H7 (cell line): Measurements from ENCODE around the gene NEK9. TPM values are rescaled to one million over a fixed set of nuclear protein-coding genes. Genes with fewer than 3 reads are reported as not detected.

Experiments
- DNase-seq: peaks from one replicate; pipeline ENCODE4 v3.0.0; 2012
- H3K27me3 ChIP-seq: 2 replicates; pipeline ENCODE4 v1.6.0; 2011; ENCODE audit warnings: mild to moderate bottlenecking, low read length; ENCODE audit not compliant: control insufficient read depth, insufficient read depth
- H3K36me3 ChIP-seq: replicated peaks from 2 replicates; pipeline ENCODE4 v1.5.1; 2011; ENCODE audit warnings: low read length; ENCODE audit not compliant: control insufficient read depth, insufficient read depth
- H3K4me3 ChIP-seq: 2 replicates; pipeline ENCODE4 v1.5.1; 2011; ENCODE audit warnings: low read depth, mild to moderate bottlenecking, control low read depth, low read length, moderate library complexity; ENCODE audit not compliant: insufficient read depth
- total RNA-seq: library from RNA; depleted of rRNA; stranded (reverse); fragments of >200 nt; shearing (Covaris generic); gene quantifications from 2 replicates; pipeline ENCODE4 v1.2.3, GENCODE V29; 2014

The NEK9 gene
- total RNA-seq, 1 experiment from 2014 or later, result 23.0 TPM

DNA sequence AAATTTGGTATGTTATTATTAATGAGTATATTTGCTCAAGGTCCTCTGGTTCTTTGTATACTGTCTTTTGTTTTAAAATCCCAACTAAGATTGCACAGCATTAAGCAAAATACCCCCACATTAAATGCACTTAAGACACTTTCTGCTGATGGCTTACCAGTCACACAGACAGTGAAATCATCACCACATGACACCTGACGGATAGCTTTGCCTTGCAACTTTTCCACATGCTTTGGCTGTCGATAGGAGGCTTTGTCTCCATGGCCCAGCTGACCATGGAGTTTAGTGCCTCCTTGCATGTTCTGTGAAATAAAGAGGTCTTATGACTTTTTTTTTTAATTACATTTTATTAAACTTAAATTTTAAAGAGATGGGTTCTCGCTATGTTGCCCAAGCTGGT, 19.7 kb downstream of the NEK9 start:
- H3K27me3 ChIP-seq, result no peaks in the 10 kb centered on the region
- H3K36me3 ChIP-seq, result peaks cover 19% of the 10 kb centered on the region
- no peak for DNase-seq
- no peak overlapping the region for H3K4me3 ChIP-seq

DNA sequence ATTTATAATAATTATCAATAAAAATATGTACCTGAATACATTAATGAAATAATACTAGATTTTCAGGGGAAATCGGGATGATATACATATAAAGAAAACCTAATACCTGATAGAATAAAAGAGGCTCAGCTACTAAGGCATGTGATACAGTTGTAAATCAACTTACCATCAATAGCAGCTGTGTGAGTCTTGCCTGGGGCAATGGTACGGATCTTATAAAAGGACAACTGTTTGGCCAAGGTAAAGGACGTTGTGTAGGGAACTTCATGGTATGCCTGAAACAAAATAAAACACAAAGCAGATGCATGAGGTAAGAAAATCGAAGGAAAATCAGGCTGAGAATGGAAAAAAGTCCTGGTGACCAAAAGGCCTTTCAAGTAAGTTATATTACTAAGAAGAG, 25.4 kb downstream of the NEK9 start:
- Histone ChIP-seq H3K27me3 (no peaks in the 10 kb centered on the region), H3K36me3 (peaks cover 11% of the 10 kb centered on the region), H3K4me3 (no peak overlapping the region)
- DNase-seq, result no peak

DNA sequence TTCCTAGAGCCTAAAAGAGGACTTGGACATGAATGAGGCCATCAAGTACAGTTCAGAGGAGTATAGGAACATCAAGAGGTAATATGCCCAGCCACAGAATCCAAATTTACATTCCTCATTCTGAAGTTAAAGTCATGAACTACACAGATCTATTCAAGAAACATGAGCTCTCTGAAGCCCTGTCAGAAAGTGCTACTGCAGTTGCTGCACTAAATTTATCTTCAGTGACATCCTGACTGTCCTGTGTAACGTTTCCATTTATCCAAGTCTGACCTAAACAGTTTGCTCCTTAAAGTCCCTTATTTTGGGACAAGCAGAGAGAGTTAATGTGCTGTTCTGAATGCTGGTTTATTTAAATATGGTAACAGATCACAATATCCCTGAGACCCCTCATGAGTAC, 28.2 kb downstream of the NEK9 start:
- H3K27me3 ChIP-seq, result no peaks in the 10 kb centered on the region
- DNase-seq, result no peak
- H3K4me3 ChIP-seq, result no peak overlapping the region
- H3K36me3 ChIP-seq, result peaks cover 8% of the 10 kb centered on the region

DNA sequence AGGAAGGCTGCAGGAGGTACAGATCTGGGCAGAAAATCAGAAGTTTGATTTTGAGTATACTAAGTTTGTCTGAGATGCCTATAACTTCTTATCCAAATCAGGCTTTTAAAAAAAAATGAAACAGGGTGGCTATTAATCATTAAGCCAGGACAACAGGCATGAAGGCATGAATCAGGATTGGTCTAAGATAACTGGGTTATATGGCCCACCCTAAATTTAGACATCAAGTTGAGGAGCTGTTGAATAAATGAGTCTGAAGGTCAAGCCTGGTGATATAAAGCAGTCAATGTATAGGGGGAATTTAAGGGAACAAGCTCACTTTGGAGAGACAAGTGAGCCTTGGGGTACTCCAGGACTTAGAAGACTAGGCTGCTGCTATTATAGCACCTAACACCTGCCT, 28.6 kb downstream of the NEK9 start:
- Histone ChIP-seq H3K4me3 (no peak overlapping the region), H3K36me3 (peaks cover 8% of the 10 kb centered on the region), H3K27me3 (no peaks in the 10 kb centered on the region)
- DNase-seq, result no peak

DNA sequence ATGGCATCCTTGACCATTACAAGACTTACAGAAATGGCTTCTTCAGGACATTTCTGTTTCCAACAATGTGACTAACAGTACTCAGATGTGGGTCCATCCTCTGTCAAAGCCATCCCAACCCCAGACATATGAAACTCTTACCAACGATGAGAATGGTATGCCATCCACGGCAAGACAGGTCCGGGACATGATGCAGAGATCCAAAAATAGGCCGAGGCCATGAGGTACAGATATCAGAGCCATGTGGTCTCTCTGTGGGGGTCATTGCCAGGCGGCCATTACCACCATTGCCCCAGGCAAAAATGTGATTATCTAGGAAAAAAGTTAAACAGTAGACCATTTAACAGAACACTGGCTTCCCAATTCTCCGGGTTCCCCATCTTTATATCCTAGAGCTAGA, 29.9 kb downstream of the NEK9 start:
- H3K36me3 ChIP-seq, result peaks cover 8% of the 10 kb centered on the region
- DNase-seq, result no peak
- no peak overlapping the region for H3K4me3 ChIP-seq
- no peaks in the 10 kb centered on the region for H3K27me3 ChIP-seq

DNA sequence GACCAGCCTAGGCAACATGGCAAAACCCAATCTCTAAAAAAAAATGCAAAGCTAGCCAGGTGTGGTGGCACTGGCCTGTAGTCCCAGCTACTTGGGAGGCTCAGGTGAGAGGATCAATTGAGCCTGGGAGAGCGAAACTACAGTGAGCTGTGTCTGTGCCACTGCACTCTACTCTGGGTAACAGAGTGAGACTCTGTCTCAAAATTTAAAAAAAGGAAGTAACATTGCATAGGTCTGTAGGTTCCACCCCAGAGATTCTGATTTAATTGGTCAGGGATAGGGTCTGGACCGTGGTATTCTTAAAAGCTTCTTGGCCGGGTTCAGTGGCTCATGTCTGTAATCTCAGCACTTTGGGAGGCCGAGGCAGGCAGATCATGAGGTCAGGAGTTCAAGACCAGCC, 31.2 kb downstream of the NEK9 start:
- no peak overlapping the region for H3K4me3 ChIP-seq
- peaks cover 11% of the 10 kb centered on the region for H3K36me3 ChIP-seq
- H3K27me3 ChIP-seq, result no peaks in the 10 kb centered on the region
- DNase-seq, result no peak

DNA sequence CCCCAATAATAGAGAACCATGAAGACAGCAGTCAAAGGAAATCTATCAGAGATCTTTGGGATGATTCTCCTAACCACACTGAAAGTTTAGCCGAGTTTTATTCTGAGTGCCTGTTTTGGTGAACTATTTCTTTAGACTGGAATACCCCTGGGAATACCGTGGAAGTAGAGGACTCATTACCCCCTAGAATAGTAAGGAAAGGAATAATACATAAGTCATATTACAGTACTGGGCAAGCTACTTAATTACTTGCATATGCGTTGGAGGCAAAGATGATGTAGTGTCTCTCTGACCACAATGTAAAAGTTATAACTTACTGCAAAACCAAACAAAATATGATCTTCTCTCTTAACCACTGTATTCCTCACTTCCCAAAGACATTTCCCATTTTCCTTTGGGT, 32.0 kb downstream of the NEK9 start:
- H3K4me3 ChIP-seq, result no peak overlapping the region
- DNase-seq, result no peak
- H3K27me3 ChIP-seq, result no peaks in the 10 kb centered on the region
- peaks cover 9% of the 10 kb centered on the region for H3K36me3 ChIP-seq

DNA sequence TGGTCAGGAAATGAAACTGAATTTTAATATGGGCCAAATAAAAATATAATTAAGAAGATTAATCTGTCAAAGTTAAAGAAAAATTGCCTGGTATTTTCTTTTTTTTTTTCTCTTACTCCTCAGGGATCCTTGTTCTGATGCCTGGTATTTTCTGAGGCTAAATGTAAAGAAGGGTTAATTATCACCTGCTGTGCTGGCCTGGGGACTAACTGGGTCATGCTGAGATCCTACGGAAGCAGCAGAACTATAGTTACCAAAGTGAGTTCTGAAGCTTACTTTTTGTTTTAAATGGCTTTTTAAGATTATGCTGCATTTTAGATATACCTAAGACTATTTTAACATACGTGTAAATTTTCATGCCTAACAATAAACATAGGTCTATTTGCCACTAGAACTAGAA, 34.1 kb downstream of the NEK9 start:
- peak; percentile 52 for DNase-seq
- Histone ChIP-seq H3K27me3 (no peaks in the 10 kb centered on the region), H3K36me3 (peaks cover 14% of the 10 kb centered on the region), H3K4me3 (no peak overlapping the region)

DNA sequence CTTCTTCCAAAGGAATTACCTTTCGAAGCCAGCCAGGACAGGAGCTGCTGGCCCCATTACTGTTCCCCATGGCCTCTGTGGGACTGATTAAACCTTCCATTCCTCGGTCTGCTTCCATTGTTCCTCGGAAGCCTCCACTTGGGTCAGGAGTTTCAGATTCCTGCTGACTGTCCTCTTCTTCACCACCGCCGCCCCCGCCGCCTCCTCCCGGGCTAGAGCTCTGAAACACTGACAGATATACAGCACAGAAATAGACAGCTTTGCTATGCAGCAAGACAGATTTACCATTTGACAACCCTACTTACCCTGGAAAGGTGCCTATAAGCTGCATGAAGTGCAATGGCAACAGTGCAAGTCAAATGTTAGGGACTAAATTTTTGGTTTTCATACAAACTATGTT, 35.6 kb downstream of the NEK9 start:
- no peak overlapping the region for H3K4me3 ChIP-seq
- DNase-seq, result no peak
- peaks cover 14% of the 10 kb centered on the region for H3K36me3 ChIP-seq
- H3K27me3 ChIP-seq, result no peaks in the 10 kb centered on the region

DNA sequence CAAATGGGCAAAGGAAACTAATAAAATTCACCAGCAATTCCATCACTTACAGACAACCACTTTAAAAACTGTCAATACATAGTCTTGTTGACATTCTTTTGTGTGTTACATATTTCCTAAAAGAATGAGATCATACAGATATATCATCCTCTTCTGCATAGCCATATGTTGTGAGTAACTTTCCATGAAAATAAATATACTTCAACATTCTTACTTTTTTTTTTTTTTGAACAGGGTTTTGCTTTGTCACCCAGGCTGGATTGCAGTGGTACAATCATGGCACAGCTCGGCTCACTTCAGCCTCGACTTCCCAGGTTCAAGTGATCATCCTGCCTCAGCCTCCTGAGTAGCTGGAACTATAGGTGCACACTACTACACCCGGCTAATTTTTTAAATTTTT, 36.5 kb downstream of the NEK9 start:
- H3K4me3 ChIP-seq, result no peak overlapping the region
- no peak for DNase-seq
- peaks cover 14% of the 10 kb centered on the region for H3K36me3 ChIP-seq

DNA sequence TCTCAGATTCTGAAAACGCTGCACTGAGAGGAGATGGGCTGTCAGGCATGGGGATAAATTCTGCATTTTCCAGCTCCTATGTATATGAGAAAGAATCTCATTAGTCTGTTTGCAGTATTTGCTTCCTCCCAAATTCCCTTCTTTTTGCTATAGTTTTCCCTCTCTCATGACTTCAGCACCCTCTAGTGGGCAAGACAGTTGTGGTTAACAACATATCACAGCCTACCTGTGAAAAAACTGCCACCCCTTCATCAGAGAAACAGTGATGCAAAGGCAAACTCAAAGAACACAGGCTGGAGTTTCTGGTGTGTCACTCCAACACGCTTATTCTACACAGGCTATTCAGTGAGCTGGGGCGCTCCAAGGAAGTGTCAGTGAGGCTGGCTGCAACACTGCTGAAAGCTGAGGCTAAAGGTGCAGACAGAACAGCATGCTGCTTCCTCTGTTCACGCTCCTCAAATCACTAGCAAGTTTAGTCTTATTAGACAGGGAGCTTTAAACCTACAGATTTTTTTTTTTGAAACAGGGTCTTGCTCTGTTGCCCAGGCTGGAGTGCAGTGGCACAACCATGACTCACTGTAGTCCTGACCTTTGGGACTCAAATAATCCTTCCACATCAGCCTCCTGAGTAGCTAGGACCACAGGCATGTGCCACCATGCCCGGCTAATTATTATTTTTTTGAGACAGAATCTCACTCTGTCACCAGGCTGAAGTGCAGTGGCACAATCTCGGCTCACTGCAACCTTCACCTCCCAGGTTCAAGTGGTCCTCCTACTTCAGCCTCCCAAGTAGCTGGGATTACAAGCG, 38.1 kb downstream of the NEK9 start:
- no peaks in the 10 kb centered on the region for H3K27me3 ChIP-seq
- no peak overlapping the region for H3K4me3 ChIP-seq
- DNase-seq, result peak; percentile 66
- H3K36me3 ChIP-seq, result peaks cover 19% of the 10 kb centered on the region

More for the DNA sequence above, 36.5 kb downstream of the NEK9 start:
- H3K27me3 ChIP-seq, result no peaks in the 10 kb centered on the region

DNA sequence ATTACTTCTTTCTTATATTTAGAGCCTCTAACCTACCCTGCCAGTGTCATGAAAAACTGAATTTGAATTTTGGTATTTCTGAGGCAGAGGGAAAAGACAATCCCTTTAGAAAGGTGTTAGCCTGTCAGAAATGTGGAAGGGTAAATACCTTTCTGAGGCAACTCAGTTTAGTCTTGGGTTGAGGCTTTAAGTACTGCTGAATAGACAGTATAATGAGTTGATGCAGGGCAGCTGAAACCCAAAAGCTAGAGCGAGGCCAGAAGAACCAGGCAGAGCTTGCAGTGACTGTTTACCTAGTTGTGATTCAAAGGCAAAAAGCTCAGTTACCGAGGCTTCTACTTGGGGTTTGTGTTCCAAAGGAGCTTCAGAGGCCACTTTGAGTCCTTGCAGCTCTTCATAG, 38.7 kb downstream of the NEK9 start:
- H3K4me3 ChIP-seq, result no peak overlapping the region
- no peak for DNase-seq
- H3K27me3 ChIP-seq, result no peaks in the 10 kb centered on the region
- peaks cover 19% of the 10 kb centered on the region for H3K36me3 ChIP-seq

DNA sequence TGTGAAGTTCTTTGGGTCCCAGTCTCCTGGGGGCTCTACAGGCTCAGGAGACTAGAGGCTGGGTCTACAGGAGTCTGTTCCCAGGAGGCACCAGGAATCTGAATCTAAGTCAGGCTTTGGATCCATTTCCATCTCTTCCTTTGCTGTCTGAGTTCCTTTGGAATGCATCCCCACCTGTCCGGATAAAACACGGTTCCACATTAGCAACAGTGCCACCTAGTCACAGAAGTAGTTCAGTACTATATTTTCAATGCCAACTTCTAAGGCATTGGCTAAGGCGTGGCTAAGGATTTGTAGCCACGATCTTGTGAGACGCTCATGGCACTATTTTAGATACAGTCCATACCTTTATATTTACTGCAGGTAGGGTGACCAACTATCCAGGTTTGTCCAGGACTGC, 42.3 kb downstream of the NEK9 start:
- Histone ChIP-seq H3K4me3 (no peak overlapping the region), H3K27me3 (no peaks in the 10 kb centered on the region), H3K36me3 (peaks cover 17% of the 10 kb centered on the region)
- no peak for DNase-seq

DNA sequence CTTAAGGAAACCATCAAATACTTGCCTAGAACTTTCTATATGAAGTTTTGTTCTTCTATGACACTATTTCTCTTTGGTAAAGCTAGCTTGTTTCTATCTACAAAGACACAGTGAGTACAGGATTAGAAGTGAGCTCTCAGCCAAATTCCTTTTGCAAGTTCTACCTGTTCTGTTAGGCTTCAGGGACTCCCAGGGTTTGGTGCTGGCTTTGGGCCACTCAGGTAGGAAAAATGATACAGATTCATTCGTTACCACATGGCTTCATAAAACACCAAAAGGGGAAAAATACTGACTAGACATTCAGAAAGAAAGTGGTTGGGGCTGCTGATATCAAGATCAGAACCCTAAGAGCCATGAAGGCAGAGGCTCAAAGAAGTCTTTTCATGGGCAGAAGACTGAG, 43.6 kb downstream of the NEK9 start:
- H3K36me3 ChIP-seq, result peaks cover 15% of the 10 kb centered on the region
- no peak overlapping the region for H3K4me3 ChIP-seq
- H3K27me3 ChIP-seq, result no peaks in the 10 kb centered on the region
- no peak for DNase-seq

DNA sequence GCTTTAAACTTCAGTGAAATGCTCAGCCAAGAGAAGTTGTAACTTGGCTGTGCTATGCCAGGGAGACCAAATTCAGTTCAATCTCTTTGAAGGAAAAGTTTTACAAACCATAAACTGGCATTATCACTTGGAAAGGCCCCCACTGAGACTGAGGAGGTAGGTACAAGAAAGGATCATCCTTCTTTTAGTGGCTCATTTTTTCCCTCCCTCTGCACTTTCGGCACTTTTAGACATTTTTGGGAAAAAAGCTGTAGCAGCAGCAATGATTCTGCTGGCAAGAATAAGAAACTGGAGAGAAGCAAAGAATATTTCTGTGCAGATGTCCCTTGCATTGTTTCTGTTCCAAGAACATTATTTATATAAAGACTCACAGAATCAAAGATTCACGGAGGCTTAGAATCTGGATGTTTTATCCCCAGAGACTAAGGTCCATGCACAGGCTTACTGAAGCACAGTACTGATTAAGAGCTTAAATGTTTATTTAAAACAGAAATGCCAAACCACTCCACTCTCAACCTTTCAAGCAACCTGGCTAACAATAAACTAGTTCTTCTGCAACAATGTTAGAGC, 45.1 kb downstream of the NEK9 start:
- Histone ChIP-seq H3K36me3 (peaks cover 7% of the 10 kb centered on the region), H3K4me3 (no peak overlapping the region), H3K27me3 (no peaks in the 10 kb centered on the region)
- DNase-seq, result no peak
